ENCODE measurements around the gene SEL1L3. TPM values are rescaled to one million over a fixed set of nuclear protein-coding genes. Genes with fewer than 3 reads are reported as not detected.

SEL1L3 gene
- total and polyA plus RNA-seq, 9 of the 15 experiments (the other 6 are each of a cell fraction or from before 2014, with no cell fraction given), result 10.0 to 44.3 (median 21.6) TPM

DNA sequence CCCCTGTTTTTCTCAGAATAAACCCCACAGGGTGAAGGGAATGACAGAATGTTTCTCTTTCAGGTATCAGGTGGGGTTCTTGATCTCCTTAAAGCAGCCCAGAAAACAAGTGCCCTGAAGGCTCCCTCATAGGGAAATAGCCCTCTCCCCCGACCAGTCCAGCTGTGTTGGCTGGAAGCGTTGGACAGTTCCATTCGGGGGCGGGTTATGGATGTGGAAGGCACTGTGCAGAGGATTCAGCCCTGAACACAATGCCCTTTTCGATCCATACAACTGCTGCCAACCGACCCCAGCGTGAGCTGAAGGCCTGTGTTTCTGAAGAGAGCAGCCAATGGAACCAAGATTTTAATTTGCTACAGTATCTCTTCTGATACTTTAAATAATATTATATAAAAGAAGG, 41.5 kb downstream of the SEL1L3 start:
- no peaks in the 10 kb centered on the region for H3K79me2 ChIP-seq (ENCODE audit: control insufficient read depth, insufficient read depth, low read length)
- no TSS peak for BruUV-seq (replicated peaks)
- in situ Hi-C loops (cut with MboI), result no loop called here
- H3K27me3 ChIP-seq (ENCODE audit: control insufficient read depth in 2 of 2, insufficient read depth in 2 of 2, low read length in 2 of 2), result no peaks in the 10 kb centered on the region
- H4K20me1 ChIP-seq (replicated peaks; ENCODE audit: control insufficient read depth, insufficient read depth, low read length), result no peaks in the 10 kb centered on the region
- no peak overlapping the region for H2AFZ ChIP-seq (ENCODE audit: low read depth, low read length)
- FAIRE-seq (no peak), ATAC-seq (no peak), DNase-seq (ENCODE audit: extremely low read depth in 1 of 4, low spot score in 3 of 4) (no peak)
- peaks cover 22% of the 10 kb centered on the region; the same call in 2 of the 3 replicates for H3K36me3 ChIP-seq (ENCODE audit: control insufficient read depth, insufficient read depth, low read length)
- H3K4me3 ChIP-seq, result no peak overlapping the region
- ChIA-PET POLR2A (interaction anchor here (0.6 to 1.0 kb wide), 2 partner anchors 12 to 38 kb away, joined by 3 read pairs; no protein-coding TSS in a partner anchor), CTCF (ENCODE audit: low intra/inter-chr PET ratio) (no interaction called here)
- H3K4me1 ChIP-seq (replicated peaks in 1 of 2; ENCODE audit: control insufficient read depth in 2 of 2, insufficient read depth in 2 of 2, low read length in 2 of 2), result no peaks in the 10 kb centered on the region
- intact Hi-C loops (cut with micrococcal nuclease), result no loop called here
- no peak overlapping the region for H3K4me2 ChIP-seq (ENCODE audit: insufficient read depth, low read length)
- no peak overlapping the region for H3K9ac ChIP-seq (ENCODE audit: insufficient read depth in 1 of 2, low read depth in 2 of 2, low read length in 2 of 2)
- no peaks in the 10 kb centered on the region for H3K9me3 ChIP-seq (replicated peaks; ENCODE audit: control insufficient read depth, insufficient read depth, low read depth, low read length)
- TF ChIP-seq HSF4 (CRISPR knock-in tag; IDR thresholded peaks at IDR 0.05; ENCODE audit: borderline replicate concordance) (no peak), ZSCAN29 (IDR thresholded peaks at IDR 0.05) (no peak), MED1 (CRISPR knock-in tag; IDR thresholded peaks at IDR 0.05; ENCODE audit: borderline replicate concordance) (no peak), NR1H2 (CRISPR knock-in tag; IDR thresholded peaks at IDR 0.05) (no peak), GABPB1 (CRISPR knock-in tag; IDR thresholded peaks at IDR 0.05) (no peak), DACH1 (IDR thresholded peaks at IDR 0.05; ENCODE audit: partially characterized antibody) (no peak)
- no peaks in the 10 kb centered on the region for H3K9me1 ChIP-seq (ENCODE audit: control insufficient read depth, insufficient read depth, low read length)
- 85% methylated on average over 7 of the region's 7 CpGs for WGBS (ENCODE audit: insufficient coverage, low coverage, missing lambda C conversion rate)
- no peak overlapping the region for H3K27ac ChIP-seq (ENCODE audit: extremely low read depth, low read depth, low read length)

DNA sequence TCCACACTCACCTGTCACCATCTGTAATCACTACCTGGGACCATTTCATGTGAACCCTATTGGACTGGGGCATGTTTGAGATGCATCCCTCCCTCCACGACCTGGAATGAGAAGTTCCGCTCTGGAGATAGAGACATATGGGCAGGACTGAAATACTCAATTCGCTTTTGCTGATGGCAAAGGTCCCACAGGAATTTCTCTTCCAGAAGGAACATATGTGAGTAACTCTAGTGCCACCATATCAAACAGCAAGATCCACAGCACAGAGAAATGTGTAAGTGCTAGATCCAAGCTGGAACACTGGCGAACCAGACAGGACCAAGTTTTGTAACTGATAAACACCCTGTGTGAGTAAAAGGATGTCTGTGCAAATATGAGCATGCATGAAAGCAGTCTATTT, 43.9 kb downstream of the SEL1L3 start:
- Histone ChIP-seq H3K4me3 (no peak overlapping the region), H4K20me1 (replicated peaks; ENCODE audit: control insufficient read depth, insufficient read depth, low read length) (no peaks in the 10 kb centered on the region), H3K27me3 (ENCODE audit: control insufficient read depth in 2 of 2, insufficient read depth in 2 of 2, low read length in 2 of 2) (no peaks in the 10 kb centered on the region), H3K9me1 (ENCODE audit: control insufficient read depth, insufficient read depth, low read length) (no peaks in the 10 kb centered on the region), H3K79me2 (ENCODE audit: control insufficient read depth, insufficient read depth, low read length) (no peaks in the 10 kb centered on the region), H3K36me3 (ENCODE audit: control insufficient read depth, insufficient read depth, low read length) (peaks cover 22% of the 10 kb centered on the region; the same call in 2 of the 3 replicates), H2AFZ (ENCODE audit: low read depth, low read length) (no peak overlapping the region), H3K27ac (ENCODE audit: extremely low read depth, low read depth, low read length) (no peak overlapping the region), H3K9me3 (replicated peaks; ENCODE audit: control insufficient read depth, insufficient read depth, low read depth, low read length) (no peaks in the 10 kb centered on the region), H3K4me1 (replicated peaks in 1 of 2; ENCODE audit: control insufficient read depth in 2 of 2, insufficient read depth in 2 of 2, low read length in 2 of 2) (no peaks in the 10 kb centered on the region), H3K4me2 (ENCODE audit: insufficient read depth, low read length) (no peak overlapping the region), H3K9ac (ENCODE audit: insufficient read depth in 1 of 2, low read depth in 2 of 2, low read length in 2 of 2) (no peak overlapping the region)
- ChIA-PET CTCF (ENCODE audit: low intra/inter-chr PET ratio) (no interaction called here), POLR2A (interaction anchor here (1.1 kb wide), 1 partner anchor 17 kb away, joined by 3 read pairs; no protein-coding TSS in a partner anchor)
- no peak for FAIRE-seq
- BruUV-seq (replicated peaks), result no TSS peak
- 58% methylated on average over 4 of the region's 4 CpGs for WGBS (ENCODE audit: insufficient coverage, low coverage, missing lambda C conversion rate)
- no peak for DNase-seq (ENCODE audit: extremely low read depth in 1 of 4, low spot score in 3 of 4)
- in situ Hi-C loops (cut with MboI) (no loop called here), intact Hi-C loops (cut with micrococcal nuclease) (no loop called here)
- no peak for ATAC-seq
- TF ChIP-seq CCNT2 (IDR thresholded peaks at IDR 0.05; ENCODE audit: borderline replicate concordance, extremely low read depth, insufficient read length, low read depth, low read length) (no peak), ZNF197 (CRISPR knock-in tag; IDR thresholded peaks at IDR 0.05; ENCODE audit: low read depth) (no peak), ETV5 (CRISPR knock-in tag; IDR thresholded peaks at IDR 0.05; ENCODE audit: low read depth) (no peak), SMARCB1 (IDR thresholded peaks at IDR 0.05; ENCODE audit: insufficient read length, low read depth) (no peak), MTA1 (IDR thresholded peaks at IDR 0.05; ENCODE audit: borderline replicate concordance) (no peak), CREB5 (CRISPR knock-in tag; IDR thresholded peaks at IDR 0.05) (no peak), HNRNPL (IDR thresholded peaks at IDR 0.05; ENCODE audit: low read depth, low read length) (no peak)
- TF ChIP-seq, protein P1, sequence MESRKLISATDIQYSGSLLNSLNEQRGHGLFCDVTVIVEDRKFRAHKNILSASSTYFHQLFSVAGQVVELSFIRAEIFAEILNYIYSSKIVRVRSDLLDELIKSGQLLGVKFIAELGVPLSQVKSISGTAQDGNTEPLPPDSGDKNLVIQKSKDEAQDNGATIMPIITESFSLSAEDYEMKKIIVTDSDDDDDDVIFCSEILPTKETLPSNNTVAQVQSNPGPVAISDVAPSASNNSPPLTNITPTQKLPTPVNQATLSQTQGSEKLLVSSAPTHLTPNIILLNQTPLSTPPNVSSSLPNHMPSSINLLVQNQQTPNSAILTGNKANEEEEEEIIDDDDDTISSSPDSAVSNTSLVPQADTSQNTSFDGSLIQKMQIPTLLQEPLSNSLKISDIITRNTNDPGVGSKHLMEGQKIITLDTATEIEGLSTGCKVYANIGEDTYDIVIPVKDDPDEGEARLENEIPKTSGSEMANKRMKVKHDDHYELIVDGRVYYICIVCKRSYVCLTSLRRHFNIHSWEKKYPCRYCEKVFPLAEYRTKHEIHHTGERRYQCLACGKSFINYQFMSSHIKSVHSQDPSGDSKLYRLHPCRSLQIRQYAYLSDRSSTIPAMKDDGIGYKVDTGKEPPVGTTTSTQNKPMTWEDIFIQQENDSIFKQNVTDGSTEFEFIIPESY (CRISPR knock-in tag; IDR thresholded peaks at IDR 0.05), result no peak
